ENCODE measurements around the gene HAPLN2. TPM values are rescaled to one million over a fixed set of nuclear protein-coding genes. Genes with fewer than 3 reads are reported as not detected.

The HAPLN2 gene
- total RNA-seq, 2 donors from 2014 or later = not detected

DNA sequence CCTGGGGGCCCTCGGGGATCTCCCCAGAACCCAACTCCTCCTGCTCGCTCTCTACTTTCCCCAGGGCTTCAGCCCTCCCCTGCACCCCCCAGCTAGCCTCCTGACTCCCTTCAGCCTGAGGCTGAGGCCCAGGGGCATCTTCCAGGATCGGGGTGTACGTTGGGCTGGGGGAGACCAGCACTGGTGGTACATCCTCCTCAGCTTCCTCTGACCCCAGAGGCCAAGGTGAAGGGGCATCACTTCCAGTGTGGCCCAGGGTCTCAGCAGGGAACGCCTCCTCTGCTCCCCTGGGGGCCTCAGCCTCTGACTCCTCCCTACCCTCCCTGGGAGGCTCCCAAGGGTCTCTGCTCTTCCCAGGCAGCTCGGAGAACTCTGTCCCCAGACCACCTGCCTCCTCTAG lies 51.1 kb downstream of the HAPLN2 start:
- Mint-ChIP-seq H3K36me3 (no peaks in the 10 kb centered on the region), H3K27me3 (peaks cover 26 to 33% of the 10 kb centered on the region in 2 donors), H3K27ac (no peak overlapping the region), H3K9me3 (no peaks in the 10 kb centered on the region), H3K4me1 (ENCODE audit: low read depth in 2 of 2) (peaks cover 0 to 3% of the 10 kb centered on the region in 2 donors), H3K4me3 (no peak overlapping the region)
- no peak for DNase-seq (ENCODE audit: low spot score)
- no peak for ATAC-seq

DNA sequence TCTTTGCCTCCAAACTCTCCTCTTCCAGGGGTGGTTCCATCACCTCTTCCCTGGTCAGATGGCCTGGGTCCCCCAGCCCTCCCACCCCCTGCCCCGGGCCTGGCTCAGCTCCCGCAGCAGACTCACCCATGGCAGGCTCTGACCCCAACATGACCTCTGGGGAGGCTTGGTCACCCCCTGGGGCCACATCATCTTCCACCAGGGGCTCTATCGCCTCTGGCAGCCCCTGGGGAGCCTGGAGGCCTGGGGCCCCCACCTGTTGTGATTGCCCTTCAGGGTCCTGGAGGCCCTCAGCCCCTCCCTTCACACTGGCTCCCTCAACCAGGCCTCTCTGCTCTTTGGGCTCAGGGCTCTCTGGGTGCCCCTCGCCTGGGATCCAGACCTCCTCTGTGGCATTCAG lies 51.6 kb downstream of the HAPLN2 start:
- Mint-ChIP-seq H3K36me3 (no peaks in the 10 kb centered on the region), H3K4me3 (no peak overlapping the region), H3K4me1 (ENCODE audit: low read depth in 2 of 2) (peaks cover 0 to 3% of the 10 kb centered on the region in 2 donors), H3K27me3 (peaks cover 28 to 33% of the 10 kb centered on the region in 2 donors), H3K9me3 (no peaks in the 10 kb centered on the region), H3K27ac (peak overlapping the region in 1 of 2 donors; percentile 6)
- ATAC-seq (no peak), DNase-seq (ENCODE audit: low spot score) (no peak)

DNA sequence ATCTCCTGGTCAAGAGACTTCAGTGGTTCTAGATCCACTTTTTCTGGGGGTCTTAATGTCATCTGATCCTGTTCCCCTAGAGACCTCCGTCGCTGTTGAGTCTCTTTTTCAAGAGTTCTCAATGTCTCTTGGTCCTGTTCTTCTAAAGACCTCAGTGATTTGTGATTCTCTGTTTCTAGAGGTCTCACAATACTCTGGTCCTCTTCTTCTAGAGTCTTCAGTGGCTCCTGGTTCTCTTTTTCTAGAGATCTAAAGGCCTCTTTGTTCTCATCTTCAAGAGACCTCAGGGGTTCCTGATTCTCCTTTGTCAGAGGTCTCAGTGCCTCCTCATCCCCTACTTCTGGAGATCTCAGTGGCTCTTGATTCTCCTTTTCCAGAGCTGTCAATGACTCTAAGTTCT lies 52.6 kb downstream of the HAPLN2 start:
- Mint-ChIP-seq H3K4me3 (no peak overlapping the region), H3K27ac (peak overlapping the region in 1 of 2 donors; percentile 6), H3K4me1 (ENCODE audit: low read depth in 2 of 2) (peaks cover 0 to 3% of the 10 kb centered on the region in 2 donors), H3K9me3 (no peaks in the 10 kb centered on the region), H3K36me3 (no peaks in the 10 kb centered on the region), H3K27me3 (peaks cover 28 to 33% of the 10 kb centered on the region in 2 donors)
- ATAC-seq = no peak
- DNase-seq (ENCODE audit: low spot score) = no peak

DNA sequence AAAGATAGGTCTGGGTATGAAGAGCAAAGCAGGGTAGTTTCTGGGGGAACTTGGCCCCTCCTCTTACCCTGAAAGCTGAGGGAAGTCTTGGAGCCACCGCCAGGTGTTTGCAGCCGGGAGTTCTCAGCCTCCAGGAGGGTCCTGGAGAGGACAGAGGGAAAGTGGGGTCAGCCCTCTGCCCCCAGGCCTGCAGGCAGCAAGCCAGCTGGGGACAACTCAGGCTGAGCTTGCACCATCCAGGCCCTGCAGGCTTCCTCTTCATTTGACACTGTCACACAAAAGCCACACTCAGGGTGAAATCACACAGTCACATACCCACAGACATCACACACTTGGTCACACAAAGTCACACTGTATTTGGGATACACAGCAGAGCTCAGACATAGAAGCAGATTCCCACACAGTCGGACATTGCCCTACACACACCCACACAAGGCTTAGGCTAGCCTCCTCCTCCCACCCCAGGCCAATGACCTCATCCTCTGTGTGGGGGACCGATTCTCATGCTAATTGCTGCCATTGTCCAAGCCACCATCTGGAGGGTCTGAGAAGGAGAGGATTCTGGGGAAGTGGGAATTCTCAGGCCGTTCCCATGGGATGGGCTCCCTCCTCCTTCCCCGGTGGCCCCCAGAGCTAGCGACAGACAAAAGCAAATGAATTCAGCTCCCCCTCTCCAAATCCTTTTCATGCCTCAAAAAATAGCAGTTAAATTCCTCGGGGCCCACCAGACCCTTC lies 54.3 kb downstream of the HAPLN2 start:
- DNase-seq (ENCODE audit: low spot score) (no peak), ATAC-seq (peak in 1 of 2 donors; percentile 45)
- Mint-ChIP-seq H3K9me3 (no peaks in the 10 kb centered on the region), H3K27ac (no peak overlapping the region), H3K4me3 (no peak overlapping the region), H3K36me3 (no peaks in the 10 kb centered on the region), H3K27me3 (peaks cover 44 to 49% of the 10 kb centered on the region in 2 donors), H3K4me1 (ENCODE audit: low read depth in 2 of 2) (peaks cover 5 to 15% of the 10 kb centered on the region in 2 donors)

Other genes starting within 250 kb of the HAPLN2 start
- 10 to 100 TPM; 48.1 to 62.2 TPM for gene MEF2D, start 118.6 kb upstream of the HAPLN2 start, total RNA-seq
- gene IQGAP3, start 46.9 kb upstream of the HAPLN2 start, total RNA-seq = 1 to 10 TPM; 3.4 to 6.4 TPM
- gene TTC24, start 39.7 kb upstream of the HAPLN2 start, total RNA-seq = 1 to 10 TPM; 1.8 to 2.2 TPM
- gene NAXE, start 27.6 kb upstream of the HAPLN2 start, total RNA-seq = 10 to 100 TPM; 54.0 to 67.5 TPM
- 100 to 1,000 TPM in 1 of 2 donors, 10 to 100 TPM in 1; 47.9 to 135 TPM for gene GPATCH4, start 17.9 kb upstream of the HAPLN2 start, total RNA-seq
- gene BCAN, start 22.7 kb downstream of the HAPLN2 start, total RNA-seq = under 1 TPM; 0.36 to 0.67 TPM
- not detected for gene NES, start 58.0 kb downstream of the HAPLN2 start, total RNA-seq
- 1 to 10 TPM; 2.4 to 4.6 TPM for gene CRABP2, start 86.2 kb downstream of the HAPLN2 start, total RNA-seq
- gene METTL25B, start 109.1 kb downstream of the HAPLN2 start, total RNA-seq = 10 to 100 TPM; 33.0 to 37.4 TPM
- gene ISG20L2, start 109.4 kb downstream of the HAPLN2 start, total RNA-seq = 10 to 100 TPM; 67.5 to 97.5 TPM
- gene MRPL24, start 121.7 kb downstream of the HAPLN2 start, total RNA-seq = 10 to 100 TPM; 52.9 to 71.2 TPM
- gene HDGF, start 132.3 kb downstream of the HAPLN2 start, total RNA-seq = 100 to 1,000 TPM; 208 to 308 TPM
- gene PRCC, start 148.1 kb downstream of the HAPLN2 start, total RNA-seq = 100 to 1,000 TPM in 1 of 2 donors, 10 to 100 TPM in 1; 86.2 to 116 TPM
- 100 to 1,000 TPM; 153 to 188 TPM for gene SH2D2A, start 197.4 kb downstream of the HAPLN2 start, total RNA-seq
- under 1 TPM; 0.14 TPM for gene INSRR, start 239.7 kb downstream of the HAPLN2 start, total RNA-seq
- 1 to 10 TPM; 1.4 to 8.1 TPM for gene NTRK1, start 241.4 kb downstream of the HAPLN2 start, total RNA-seq